Measurements from ENCODE around the gene B3GAT2.

DNA sequence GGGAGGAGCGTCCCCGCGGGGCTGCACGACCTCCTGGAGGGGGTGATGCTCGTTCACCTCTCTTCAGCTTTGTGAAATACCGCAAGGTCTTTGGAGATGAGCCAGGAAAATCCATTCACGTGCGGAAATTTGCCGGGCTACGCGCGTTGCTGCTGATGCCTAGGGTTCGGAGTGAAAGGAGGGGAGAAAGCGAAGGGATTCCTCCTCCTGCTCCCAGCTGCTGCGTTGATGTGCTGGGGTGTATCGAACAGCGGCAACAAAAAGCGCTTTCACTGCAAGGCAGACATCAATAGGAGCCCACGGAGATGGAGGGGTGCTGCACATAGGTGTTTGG, 391 bp upstream of the B3GAT2 start:
- TF ChIP-seq, protein P1, sequence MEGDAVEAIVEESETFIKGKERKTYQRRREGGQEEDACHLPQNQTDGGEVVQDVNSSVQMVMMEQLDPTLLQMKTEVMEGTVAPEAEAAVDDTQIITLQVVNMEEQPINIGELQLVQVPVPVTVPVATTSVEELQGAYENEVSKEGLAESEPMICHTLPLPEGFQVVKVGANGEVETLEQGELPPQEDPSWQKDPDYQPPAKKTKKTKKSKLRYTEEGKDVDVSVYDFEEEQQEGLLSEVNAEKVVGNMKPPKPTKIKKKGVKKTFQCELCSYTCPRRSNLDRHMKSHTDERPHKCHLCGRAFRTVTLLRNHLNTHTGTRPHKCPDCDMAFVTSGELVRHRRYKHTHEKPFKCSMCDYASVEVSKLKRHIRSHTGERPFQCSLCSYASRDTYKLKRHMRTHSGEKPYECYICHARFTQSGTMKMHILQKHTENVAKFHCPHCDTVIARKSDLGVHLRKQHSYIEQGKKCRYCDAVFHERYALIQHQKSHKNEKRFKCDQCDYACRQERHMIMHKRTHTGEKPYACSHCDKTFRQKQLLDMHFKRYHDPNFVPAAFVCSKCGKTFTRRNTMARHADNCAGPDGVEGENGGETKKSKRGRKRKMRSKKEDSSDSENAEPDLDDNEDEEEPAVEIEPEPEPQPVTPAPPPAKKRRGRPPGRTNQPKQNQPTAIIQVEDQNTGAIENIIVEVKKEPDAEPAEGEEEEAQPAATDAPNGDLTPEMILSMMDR (conservative IDR thresholded peaks at IDR 0.05 in 1 of 2, IDR thresholded peaks at IDR 0.05 in 1 of 2; ENCODE audit: low read depth in 1 of 2, low read length in 2 of 2), result no peak
- no peak for TF ChIP-seq EZH2 (IDR thresholded peaks at IDR 0.05; ENCODE audit: low read length, missing control alignments)
